Measurements from ENCODE around the gene ZC3HAV1.

The ZC3HAV1 gene

DNA sequence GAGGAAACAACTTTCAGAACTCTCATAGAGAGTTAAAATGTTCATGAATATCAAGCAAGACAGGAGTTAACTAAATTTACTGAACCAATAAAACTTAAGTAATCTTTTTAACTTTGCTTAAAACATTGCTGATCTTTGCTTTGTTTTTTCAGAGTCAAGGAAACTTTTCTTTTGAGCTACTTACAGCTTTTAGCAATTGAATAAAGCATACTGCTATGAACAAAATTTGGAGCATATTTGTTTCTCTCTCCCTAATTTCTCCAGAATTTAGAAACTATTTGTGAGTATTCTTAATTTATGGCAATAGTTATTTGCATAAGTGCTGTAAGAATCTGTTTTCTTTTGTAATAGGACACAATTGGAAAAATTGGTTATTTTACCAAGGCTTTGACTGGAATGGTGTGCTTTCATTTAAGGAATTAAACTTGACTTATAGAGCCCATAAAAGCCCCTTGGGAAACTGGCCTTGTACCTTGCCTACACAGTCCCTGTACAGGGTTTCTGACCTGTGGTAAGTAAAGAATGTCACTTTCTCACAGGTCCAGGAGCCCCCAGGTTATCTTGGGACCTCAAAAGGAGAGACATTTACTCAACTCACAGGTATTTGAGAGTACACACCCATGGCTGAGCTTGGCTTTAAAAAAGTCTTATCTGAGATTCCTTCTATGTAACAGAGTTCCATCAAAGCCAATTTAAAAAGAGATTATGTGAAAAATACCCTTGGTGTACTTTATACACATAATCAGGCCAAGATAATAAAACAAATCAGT, 105.0 kb downstream of the ZC3HAV1 start:
- no peak for DNase-seq

- DNase-seq: no peak
These were observed 110.1 kb downstream of the ZC3HAV1 start for GRCh38 chr7:138999414-138999813.

All from NCI-H1092 (cell line).